Esophagus squamous epithelium (tissue), 4 donors: Measurements from ENCODE around the gene COQ9.

Experiments
- POLR2A ChIP-seq, 4 donors: fragments of 450-650 bp; IDR thresholded peaks; one replicate each; pipeline ENCODE4 v1.6.1; 2017; ENCODE audit warnings: antibody characterized with exemption in 4 of 4, mild to moderate bottlenecking in 4 of 4, moderate library complexity in 3 of 4
- TF ChIP-seq, protein P1 (sequence below), 6 experiments: fragments of 450-650 bp in 4 of 6; fragments of 200-600 bp in 2 of 6; sonication (generic) in 2 of 6; IDR thresholded peaks; one replicate each; pipeline ENCODE4 v1.5.1; 2016 to 2019; ENCODE audit warnings: antibody characterized with exemption in 6 of 6, mild to moderate bottlenecking in 4 of 6, moderate library complexity in 4 of 6

DNA sequence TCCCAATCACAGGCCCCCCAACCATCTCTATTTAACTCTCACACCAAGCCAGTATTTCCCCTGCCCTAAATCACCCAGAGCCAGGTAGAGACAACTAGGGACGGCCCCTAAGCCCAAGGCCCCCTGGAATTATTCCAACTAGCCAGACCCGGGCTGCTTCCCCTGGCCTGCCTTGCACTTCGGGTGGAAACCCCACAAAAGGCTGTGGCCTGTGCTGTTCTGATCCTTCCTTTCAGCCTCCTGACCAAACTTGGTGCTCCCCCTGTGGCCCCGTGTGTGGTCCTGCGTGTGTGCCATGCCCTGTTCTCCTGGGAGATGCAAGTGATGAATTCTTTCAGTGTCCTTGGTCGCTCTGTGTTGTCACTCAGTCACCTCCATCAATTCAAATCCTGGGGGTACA, 27.8 kb upstream of the COQ9 start:
- TF ChIP-seq, protein P1, sequence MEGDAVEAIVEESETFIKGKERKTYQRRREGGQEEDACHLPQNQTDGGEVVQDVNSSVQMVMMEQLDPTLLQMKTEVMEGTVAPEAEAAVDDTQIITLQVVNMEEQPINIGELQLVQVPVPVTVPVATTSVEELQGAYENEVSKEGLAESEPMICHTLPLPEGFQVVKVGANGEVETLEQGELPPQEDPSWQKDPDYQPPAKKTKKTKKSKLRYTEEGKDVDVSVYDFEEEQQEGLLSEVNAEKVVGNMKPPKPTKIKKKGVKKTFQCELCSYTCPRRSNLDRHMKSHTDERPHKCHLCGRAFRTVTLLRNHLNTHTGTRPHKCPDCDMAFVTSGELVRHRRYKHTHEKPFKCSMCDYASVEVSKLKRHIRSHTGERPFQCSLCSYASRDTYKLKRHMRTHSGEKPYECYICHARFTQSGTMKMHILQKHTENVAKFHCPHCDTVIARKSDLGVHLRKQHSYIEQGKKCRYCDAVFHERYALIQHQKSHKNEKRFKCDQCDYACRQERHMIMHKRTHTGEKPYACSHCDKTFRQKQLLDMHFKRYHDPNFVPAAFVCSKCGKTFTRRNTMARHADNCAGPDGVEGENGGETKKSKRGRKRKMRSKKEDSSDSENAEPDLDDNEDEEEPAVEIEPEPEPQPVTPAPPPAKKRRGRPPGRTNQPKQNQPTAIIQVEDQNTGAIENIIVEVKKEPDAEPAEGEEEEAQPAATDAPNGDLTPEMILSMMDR (IDR thresholded peaks at IDR 0.05): no peak
- TF ChIP-seq POLR2A (IDR thresholded peaks at IDR 0.05): no peak
